Activated T-cell treated with anti-CD3 and anti-CD28 coated beads, Interleukin-2, amount 50 U/mL, for 72 hours (primary cell): ENCODE data around the gene FANCC. TPM values are rescaled to one million over a fixed set of nuclear protein-coding genes. Genes with fewer than 3 reads are reported as not detected.

Experiments
- ATAC-seq, 2 donors: fragments of 150-1000 bp; cut with Tn5 transposase; replicated peaks in 1 of 2; 2 replicates each; pipeline ENCODE4 v1.10.0; 2021; ENCODE audit warnings: moderate library complexity in 2 of 2, mild to moderate bottlenecking in 1 of 2
- DNase-seq, 2 donors: peaks; one replicate each; pipeline ENCODE4 v3.0.0; 2021 to 2022; ENCODE audit warnings: mixed read lengths in 1 of 2
- H3K27ac Mint-ChIP-seq: one replicate; pipeline ENCODE4 v1.8.0; 2022; ENCODE audit warnings: mild to moderate bottlenecking, moderate library complexity, mixed read lengths
- H3K27me3 Mint-ChIP-seq: one replicate; pipeline ENCODE4 v1.8.0; 2022; ENCODE audit warnings: low read depth, mixed read lengths
- H3K36me3 Mint-ChIP-seq, 2 donors: one replicate each; pipeline ENCODE4 v1.8.0; 2022; ENCODE audit warnings: mixed read lengths in 2 of 2, mild to moderate bottlenecking in 1 of 2; ENCODE audit not compliant: insufficient read depth in 2 of 2
- H3K4me1 Mint-ChIP-seq: one replicate; pipeline ENCODE4 v1.8.0; 2022; ENCODE audit warnings: low read depth, mixed read lengths
- H3K4me3 Mint-ChIP-seq, 2 donors: one replicate each; pipeline ENCODE4 v1.8.0; 2022; ENCODE audit warnings: mild to moderate bottlenecking in 2 of 2, mixed read lengths in 2 of 2, moderate library complexity in 2 of 2
- H3K9me3 Mint-ChIP-seq, 2 donors: one replicate each; pipeline ENCODE4 v1.8.0; 2022; ENCODE audit warnings: mixed read lengths in 2 of 2
- total RNA-seq, 2 donors: library from RNA; stranded (reverse); gene quantifications; one replicate each; pipeline ENCODE4 v1.2.3, GENCODE V29; 2022

FANCC gene
- total RNA-seq, 2 donors from 2014 or later, result 13.6 to 15.6 TPM

GRCh38 chr9:95085861-95086563 lies 231.5 kb downstream of the FANCC start:
- no peak for ATAC-seq
- no peaks in the 10 kb centered on the region for H3K4me1 Mint-ChIP-seq
- H3K36me3 Mint-ChIP-seq, result peaks cover 0 to 2% of the 10 kb centered on the region in 2 donors
- H3K27me3 Mint-ChIP-seq, result no peaks in the 10 kb centered on the region
- H3K4me3 Mint-ChIP-seq, result no peak overlapping the region
- H3K9me3 Mint-ChIP-seq, result no peaks in the 10 kb centered on the region
- no peak overlapping the region for H3K27ac Mint-ChIP-seq
- no peak for DNase-seq

- H3K27me3 Mint-ChIP-seq, result no peaks in the 10 kb centered on the region
- H3K4me3 Mint-ChIP-seq, result no peak overlapping the region
- DNase-seq, result no peak
- H3K4me1 Mint-ChIP-seq, result no peaks in the 10 kb centered on the region
- no peak overlapping the region for H3K27ac Mint-ChIP-seq
- H3K9me3 Mint-ChIP-seq, result no peaks in the 10 kb centered on the region
- peaks cover 0 to 2% of the 10 kb centered on the region in 2 donors for H3K36me3 Mint-ChIP-seq
- ATAC-seq, result no peak
These were observed 232.3 kb downstream of the FANCC start for GRCh38 chr9:95085036-95085770.

DNA sequence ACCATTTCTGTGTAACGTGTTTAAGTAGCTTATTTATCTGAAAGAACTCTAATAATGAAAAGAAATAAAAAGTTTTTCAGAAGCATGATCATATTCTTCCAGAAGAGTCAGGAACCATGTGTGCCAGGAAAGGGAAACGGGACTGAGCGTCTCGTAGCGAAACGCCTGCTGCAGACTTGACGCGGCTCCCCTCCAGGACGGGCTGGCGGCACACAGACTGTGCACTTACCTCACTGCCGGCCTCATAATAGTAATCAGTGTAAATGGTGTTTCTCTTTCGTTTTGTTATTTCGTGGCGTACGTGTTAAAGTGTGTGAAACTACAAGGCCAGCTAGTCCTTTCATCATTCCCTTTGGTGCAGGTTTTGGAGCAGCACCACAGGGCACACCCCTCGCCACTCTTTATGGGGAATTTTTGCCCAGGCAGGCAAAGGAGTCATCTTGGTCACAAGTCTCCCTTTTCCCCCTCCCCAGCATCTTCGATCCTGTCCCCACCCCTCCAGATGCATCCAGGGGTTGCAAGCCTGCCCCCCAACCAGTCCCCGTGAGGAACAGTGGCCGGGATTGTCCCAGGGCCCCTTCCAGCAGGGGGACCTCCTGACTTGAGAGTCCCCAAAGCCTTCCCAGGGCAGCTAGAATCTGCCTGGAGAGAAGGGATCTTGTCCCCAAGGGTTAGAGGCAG lies 233.1 kb downstream of the FANCC start:
- no peaks in the 10 kb centered on the region for H3K4me1 Mint-ChIP-seq
- DNase-seq (no peak), ATAC-seq (no peak)
- no peaks in the 10 kb centered on the region for H3K9me3 Mint-ChIP-seq
- peaks cover 0 to 2% of the 10 kb centered on the region in 2 donors for H3K36me3 Mint-ChIP-seq
- H3K4me3 Mint-ChIP-seq, result no peak overlapping the region
- H3K27ac Mint-ChIP-seq, result no peak overlapping the region
- H3K27me3 Mint-ChIP-seq, result no peaks in the 10 kb centered on the region

- Mint-ChIP-seq H3K36me3 (peaks cover 0 to 2% of the 10 kb centered on the region in 2 donors), H3K4me1 (no peaks in the 10 kb centered on the region), H3K27ac (no peak overlapping the region), H3K9me3 (no peaks in the 10 kb centered on the region), H3K4me3 (no peak overlapping the region), H3K27me3 (no peaks in the 10 kb centered on the region)
- DNase-seq (no peak), ATAC-seq (no peak)
These were observed 234.3 kb downstream of the FANCC start for GRCh38 chr9:95083086-95083768.

DNA sequence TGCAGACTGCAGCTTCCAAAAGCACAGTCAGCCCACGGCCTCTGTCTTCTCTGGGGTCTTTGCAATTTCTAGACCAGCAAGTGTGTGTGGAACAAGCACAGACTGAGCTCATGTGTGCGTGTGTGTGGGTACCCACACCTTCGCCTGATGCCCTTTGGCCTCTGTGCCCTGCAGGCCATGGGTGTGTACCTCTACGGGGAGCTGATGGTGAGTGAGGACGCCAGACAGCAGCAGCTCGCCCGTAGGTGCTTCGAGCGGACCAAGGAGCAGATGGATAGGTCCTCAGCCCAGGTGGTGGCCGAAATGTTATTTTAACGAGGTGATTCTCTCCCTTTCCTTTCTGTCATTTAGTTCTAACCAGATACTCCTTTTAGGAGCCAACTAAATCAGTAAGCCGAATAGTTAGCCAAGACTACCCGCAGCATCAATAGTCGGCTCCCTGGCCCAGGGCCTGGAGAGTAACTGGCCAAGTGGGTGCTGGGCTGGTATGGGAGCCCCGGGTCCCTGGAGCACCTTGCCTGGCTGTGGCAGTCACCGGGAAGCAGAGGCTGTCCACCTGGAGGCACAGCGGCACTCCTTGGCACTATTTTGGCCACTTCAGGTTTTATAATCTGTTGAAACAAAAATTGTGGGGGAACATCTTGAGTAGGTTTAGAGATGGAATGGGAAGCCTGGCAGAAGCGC lies 235.0 kb downstream of the FANCC start:
- DNase-seq (no peak), ATAC-seq (no peak)
- H3K27ac Mint-ChIP-seq, result no peak overlapping the region
- no peaks in the 10 kb centered on the region for H3K9me3 Mint-ChIP-seq
- H3K36me3 Mint-ChIP-seq, result peaks cover 0 to 2% of the 10 kb centered on the region in 2 donors
- no peaks in the 10 kb centered on the region for H3K27me3 Mint-ChIP-seq
- H3K4me3 Mint-ChIP-seq, result no peak overlapping the region
- H3K4me1 Mint-ChIP-seq, result no peaks in the 10 kb centered on the region

DNA sequence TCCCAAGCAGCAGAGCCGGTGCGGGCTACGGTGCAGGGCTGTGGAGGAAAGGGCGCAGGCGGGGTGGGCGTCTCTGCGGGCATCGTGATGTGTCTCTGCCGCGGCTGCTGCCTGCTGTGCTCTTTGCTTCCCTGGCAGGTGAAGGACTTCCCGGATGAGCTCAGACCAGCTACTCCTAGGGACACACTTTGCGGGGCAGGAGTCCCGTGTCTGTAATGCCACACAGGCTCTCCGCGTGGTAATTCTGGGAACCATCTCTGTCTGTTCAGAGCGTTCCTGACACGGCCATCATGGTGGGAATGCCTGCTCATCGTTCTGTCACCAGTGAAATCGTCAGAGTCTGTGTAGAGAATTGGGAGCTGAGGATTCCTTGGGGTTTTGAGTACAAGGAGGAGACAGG lies 235.5 kb downstream of the FANCC start:
- no peak for ATAC-seq
- H3K36me3 Mint-ChIP-seq, result peaks cover 0 to 2% of the 10 kb centered on the region in 2 donors
- no peak overlapping the region for H3K27ac Mint-ChIP-seq

DNA sequence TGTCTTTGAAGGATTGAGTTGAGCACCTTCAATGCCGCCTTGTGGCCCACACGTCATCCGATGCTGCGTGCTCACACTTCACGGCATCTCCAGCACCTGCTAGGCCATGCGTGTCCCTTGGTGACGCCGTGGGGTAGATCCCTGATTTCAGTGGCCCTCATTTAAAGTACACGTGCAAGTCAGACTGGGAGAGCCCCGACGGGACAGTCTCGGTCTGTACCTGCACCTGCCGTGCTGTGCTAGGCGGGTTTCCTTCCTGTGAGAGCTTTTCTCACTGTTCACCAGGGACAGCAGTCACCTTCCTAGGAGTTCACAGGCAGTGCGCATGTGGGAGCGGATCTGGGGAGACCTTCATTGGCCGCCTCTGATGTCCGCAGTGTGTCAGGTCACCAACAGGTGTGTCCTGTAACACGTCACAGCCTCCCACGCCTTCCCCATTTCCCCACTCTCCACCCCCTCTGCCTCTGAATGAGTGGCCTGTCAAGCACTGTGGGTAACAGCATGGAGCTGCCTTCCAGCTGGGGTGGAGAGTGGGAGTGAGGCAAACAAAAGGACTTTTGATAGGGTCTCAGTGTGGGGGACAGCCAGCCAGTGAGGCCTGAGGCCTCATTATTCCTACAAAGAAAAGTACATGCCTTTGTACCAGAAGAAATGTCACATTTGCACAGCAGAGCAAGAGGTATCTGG lies 236.4 kb downstream of the FANCC start:
- no peaks in the 10 kb centered on the region for H3K27me3 Mint-ChIP-seq
- peaks cover 0 to 2% of the 10 kb centered on the region in 2 donors for H3K36me3 Mint-ChIP-seq
- H3K9me3 Mint-ChIP-seq, result no peaks in the 10 kb centered on the region
- H3K27ac Mint-ChIP-seq, result no peak overlapping the region
- H3K4me3 Mint-ChIP-seq, result no peak overlapping the region
- ATAC-seq, result no peak
- no peaks in the 10 kb centered on the region for H3K4me1 Mint-ChIP-seq
- no peak for DNase-seq

More for the DNA sequence above, 235.5 kb downstream of the FANCC start:
- no peak overlapping the region for H3K4me3 Mint-ChIP-seq
- no peaks in the 10 kb centered on the region for H3K9me3 Mint-ChIP-seq
- no peak for DNase-seq
- H3K4me1 Mint-ChIP-seq, result no peaks in the 10 kb centered on the region
- no peaks in the 10 kb centered on the region for H3K27me3 Mint-ChIP-seq

GRCh38 chr9:95079461-95079860 lies 238.0 kb downstream of the FANCC start:
- no peaks in the 10 kb centered on the region for H3K4me1 Mint-ChIP-seq
- no peak overlapping the region for H3K27ac Mint-ChIP-seq
- H3K27me3 Mint-ChIP-seq, result no peaks in the 10 kb centered on the region
- peaks cover 0 to 2% of the 10 kb centered on the region in 2 donors for H3K36me3 Mint-ChIP-seq
- no peak for DNase-seq
- H3K9me3 Mint-ChIP-seq, result no peaks in the 10 kb centered on the region
- no peak overlapping the region for H3K4me3 Mint-ChIP-seq
- ATAC-seq, result no peak

DNA sequence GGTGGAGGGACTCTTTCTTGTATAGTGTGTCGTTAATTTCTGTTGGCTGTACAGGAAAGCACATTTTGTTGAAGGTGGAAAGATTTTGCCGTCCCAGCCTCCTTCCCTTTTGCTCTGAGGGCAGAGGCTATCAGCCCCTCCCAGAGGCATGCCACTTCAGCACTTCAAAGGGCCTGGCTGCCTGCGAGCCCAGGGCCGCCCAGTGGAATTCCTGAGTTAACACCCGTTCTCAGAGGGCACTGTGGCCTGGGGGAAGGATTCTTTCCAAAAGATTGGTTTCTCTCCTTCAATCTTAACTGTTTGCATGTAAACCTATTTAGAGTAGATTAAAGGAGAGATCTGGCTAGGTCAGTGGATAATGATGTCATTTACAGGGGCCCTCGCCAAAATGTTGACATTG lies 238.6 kb downstream of the FANCC start:
- no peaks in the 10 kb centered on the region for H3K27me3 Mint-ChIP-seq
- H3K9me3 Mint-ChIP-seq, result no peaks in the 10 kb centered on the region
- H3K27ac Mint-ChIP-seq, result no peak overlapping the region
- ATAC-seq (no peak), DNase-seq (no peak)
- H3K36me3 Mint-ChIP-seq, result peaks cover 0 to 2% of the 10 kb centered on the region in 2 donors
- no peaks in the 10 kb centered on the region for H3K4me1 Mint-ChIP-seq
- H3K4me3 Mint-ChIP-seq, result no peak overlapping the region

GRCh38 chr9:95078511-95078910 lies 239.0 kb downstream of the FANCC start:
- no peak overlapping the region for H3K27ac Mint-ChIP-seq
- no peak for DNase-seq
- no peak for ATAC-seq
- no peaks in the 10 kb centered on the region for H3K9me3 Mint-ChIP-seq
- no peak overlapping the region for H3K4me3 Mint-ChIP-seq
- peaks cover 0 to 2% of the 10 kb centered on the region in 2 donors for H3K36me3 Mint-ChIP-seq
- H3K27me3 Mint-ChIP-seq, result no peaks in the 10 kb centered on the region
- no peaks in the 10 kb centered on the region for H3K4me1 Mint-ChIP-seq

DNA sequence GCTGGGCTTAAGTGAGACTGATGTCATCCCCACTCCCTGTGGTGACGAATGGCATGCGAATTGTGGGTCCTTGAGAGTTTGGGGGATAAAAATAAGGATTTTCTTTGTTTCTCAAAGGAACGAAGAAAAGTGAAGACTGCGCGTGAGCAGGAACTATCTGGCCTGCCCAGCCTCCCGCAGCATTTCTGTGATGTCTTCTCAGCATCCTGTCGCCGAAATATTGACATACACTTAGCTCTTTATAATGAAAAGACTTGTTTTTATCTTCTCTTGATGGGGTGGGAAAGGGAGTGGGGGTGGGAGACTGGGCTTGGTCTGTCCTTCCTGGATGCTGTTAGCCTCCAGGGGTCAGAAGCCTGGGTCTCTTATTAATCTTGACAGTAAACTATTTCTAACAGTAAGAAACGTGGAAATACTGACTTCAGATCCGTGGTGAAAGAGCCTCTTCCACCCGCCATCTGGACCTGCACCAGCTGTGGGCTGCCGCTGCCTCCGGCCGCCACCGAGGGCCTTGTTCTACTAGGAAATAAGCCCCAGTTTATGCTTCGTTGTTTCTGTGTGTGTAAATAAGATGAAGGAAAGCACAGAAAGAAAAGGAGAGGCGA lies 239.6 kb downstream of the FANCC start:
- Mint-ChIP-seq H3K9me3 (no peaks in the 10 kb centered on the region), H3K36me3 (no peaks in the 10 kb centered on the region), H3K4me1 (no peaks in the 10 kb centered on the region), H3K4me3 (no peak overlapping the region), H3K27ac (no peak overlapping the region), H3K27me3 (no peaks in the 10 kb centered on the region)
- ATAC-seq (no peak), DNase-seq (no peak)
